ENCODE measurements around the gene DPF3.

Gene DPF3

GRCh38 chr14:72715850-72716228 is 178.1 kb downstream of the DPF3 start:
- DNase-seq (ENCODE audit: low read depth in 2 of 2) = no peak

GRCh38 chr14:72715215-72715849 is 178.6 kb downstream of the DPF3 start:
- DNase-seq (ENCODE audit: low read depth in 2 of 2) = no peak

- DNase-seq (ENCODE audit: low read depth in 2 of 2) = no peak
Observed at GRCh38 chr14:72714871-72715214, 179.1 kb downstream of the DPF3 start.

- DNase-seq (ENCODE audit: low read depth in 2 of 2) = peak; percentile 25 to 43
Observed at GRCh38 chr14:72714094-72714493, 179.8 kb downstream of the DPF3 start.

- DNase-seq (ENCODE audit: low read depth in 2 of 2) = no peak
Observed at GRCh38 chr14:72711936-72712335, 182.0 kb downstream of the DPF3 start.

GRCh38 chr14:72709916-72710611 is 183.8 kb downstream of the DPF3 start:
- no peak for DNase-seq (ENCODE audit: low read depth in 2 of 2)

- no peak for DNase-seq (ENCODE audit: low read depth in 2 of 2)
Observed at GRCh38 chr14:72708708-72709475, 185.0 kb downstream of the DPF3 start.

GRCh38 chr14:72708222-72708621 is 185.7 kb downstream of the DPF3 start:
- no peak for DNase-seq (ENCODE audit: low read depth in 2 of 2)

- DNase-seq (ENCODE audit: low read depth in 2 of 2) = no peak
Observed at GRCh38 chr14:72706485-72706884, 187.4 kb downstream of the DPF3 start.

- no peak for DNase-seq (ENCODE audit: low read depth in 2 of 2)
Observed at GRCh38 chr14:72704502-72704901, 189.4 kb downstream of the DPF3 start.

GRCh38 chr14:72701605-72702004 is 192.3 kb downstream of the DPF3 start:
- no peak for DNase-seq (ENCODE audit: low read depth in 2 of 2)

GRCh38 chr14:72701237-72701565 is 192.7 kb downstream of the DPF3 start:
- DNase-seq (ENCODE audit: low read depth in 2 of 2) = no peak

GRCh38 chr14:72700338-72701236 is 193.3 kb downstream of the DPF3 start:
- no peak for DNase-seq (ENCODE audit: low read depth in 2 of 2)

- no peak for DNase-seq (ENCODE audit: low read depth in 2 of 2)
Observed at GRCh38 chr14:72699852-72700257, 194.0 kb downstream of the DPF3 start.

- no peak for DNase-seq (ENCODE audit: low read depth in 2 of 2)
Observed at GRCh38 chr14:72699443-72699842, 194.5 kb downstream of the DPF3 start.

GRCh38 chr14:72692696-72693095 is 201.2 kb downstream of the DPF3 start:
- DNase-seq (ENCODE audit: low read depth in 2 of 2) = no peak

- no peak for DNase-seq (ENCODE audit: low read depth in 2 of 2)
Observed at GRCh38 chr14:72690324-72690723, 203.6 kb downstream of the DPF3 start.

- DNase-seq (ENCODE audit: low read depth in 2 of 2) = no peak
Observed at GRCh38 chr14:72688990-72689671, 204.8 kb downstream of the DPF3 start.

GRCh38 chr14:72686832-72687231 is 207.1 kb downstream of the DPF3 start:
- no peak for DNase-seq (ENCODE audit: low read depth in 2 of 2)

- no peak for DNase-seq (ENCODE audit: low read depth in 2 of 2)
Observed at GRCh38 chr14:72686101-72686500, 207.8 kb downstream of the DPF3 start.

GRCh38 chr14:72685456-72685855 is 208.4 kb downstream of the DPF3 start:
- DNase-seq (ENCODE audit: low read depth in 2 of 2) = no peak

- DNase-seq (ENCODE audit: low read depth in 2 of 2) = no peak
Observed at GRCh38 chr14:72683787-72684186, 210.1 kb downstream of the DPF3 start.

Data from stimulated activated CD8-positive, alpha-beta memory T cell treated with anti-CD3 and anti-CD28 coated beads, Interleukin-2, amount 100 ng/mL, for 48 hours (primary cell).